H1 (cell line): Measurements from ENCODE around the gene ZNRF3. TPM values are rescaled to one million over a fixed set of nuclear protein-coding genes. Genes with fewer than 3 reads are reported as not detected.

Experiments used
- BACH1 ChIP-seq: IDR thresholded peaks from 2 replicates; pipeline ENCODE4 v1.6.1; 2012; ENCODE audit warnings: low read length, improper control_type of control experiment
- CHD1 ChIP-seq: IDR thresholded peaks from 2 replicates; pipeline ENCODE4 v1.6.1; 2012; ENCODE audit warnings: low read depth, low read length, improper control_type of control experiment
- JUN ChIP-seq: IDR thresholded peaks from 2 replicates; pipeline ENCODE4 v1.6.1; 2011; ENCODE audit warnings: low read depth, mild to moderate bottlenecking, improper control_type of control experiment, low read length
- NRF1 ChIP-seq: IDR thresholded peaks from 2 replicates; pipeline ENCODE4 v1.6.1; 2011; ENCODE audit warnings: mild to moderate bottlenecking, low read depth, low read length, improper control_type of control experiment
- POU5F1 ChIP-seq: IDR thresholded peaks from 2 replicates; pipeline ENCODE4 v1.6.1; 2011; ENCODE audit warnings: low read depth, mild to moderate bottlenecking, low read length, moderate library complexity
- SAP30 ChIP-seq: fragments of 300-600 bp; sonication (generic); IDR thresholded peaks from 2 replicates; pipeline ENCODE4 v1.7.1; 2012; ENCODE audit warnings: low read length, moderate library complexity, mild to moderate bottlenecking, inconsistent platforms; ENCODE audit not compliant: insufficient read depth, insufficient replicate concordance
- SRF ChIP-seq: IDR thresholded peaks from 2 replicates; pipeline ENCODE4 v1.6.1; 2011; ENCODE audit warnings: mild to moderate bottlenecking, low read depth, low read length, moderate library complexity
- USF2 ChIP-seq: IDR thresholded peaks from 2 replicates; pipeline ENCODE4 v1.6.1; 2011; ENCODE audit warnings: low read length, improper control_type of control experiment
- polyA plus RNA-seq, 7 experiments: library from polyadenylated mRNA; depleted of rRNA in 3 of 7; stranded (reverse) in 5 of 7; unstranded in 2 of 7; fragments of >200 nt in 5 of 7; fragments of 200-250 nt in 2 of 7; gene quantifications; 1 replicate in 5 of 7; 2 replicates in 1 of 7; 4 replicates in 1 of 7; pipeline versions ENCODE4 v1.2.1 to v1.2.3, GENCODE V29; 2011 to 2013; ENCODE audit warnings: missing spikeins in 2 of 7, mixed read lengths in 2 of 7
- total RNA-seq: library from RNA; stranded (reverse); fragmentation: NEBNext Ultra II Directional; extraction: Animal tissue kit (Norgen Biotek cat#: 25700); gene quantifications from 2 replicates; pipeline ENCODE4 v1.2.1, GENCODE V29; 2021

The ZNRF3 gene
- total and polyA plus RNA-seq, 2 of the 8 experiments (the other 6 are each of a cell fraction or from before 2014, with no cell fraction given): 14.1 to 21.7 TPM

- no peak for TF ChIP-seq SRF
- TF ChIP-seq NRF1: no peak
- no peak for TF ChIP-seq JUN
- no peak for TF ChIP-seq USF2
- no peak for TF ChIP-seq SAP30
- no peak for TF ChIP-seq CHD1
- TF ChIP-seq POU5F1: no peak
- no peak for TF ChIP-seq BACH1
These were observed 146.7 kb downstream of the ZNRF3 start (continued) for GRCh38 chr22:29030016-29030617.
